GM21786 (cell line): ENCODE data around the gene MB.

Source experiments
- ATAC-seq: cut with Tn5 transposase; IDR thresholded peaks from one replicate; pipeline ENCODE4 v1.9.1; 2021; ENCODE audit not compliant: unreplicated experiment

Gene MB

GRCh38 chr22:35618427-35619223, 1.5 kb upstream of the MB start:
- no peak for ATAC-seq

DNA sequence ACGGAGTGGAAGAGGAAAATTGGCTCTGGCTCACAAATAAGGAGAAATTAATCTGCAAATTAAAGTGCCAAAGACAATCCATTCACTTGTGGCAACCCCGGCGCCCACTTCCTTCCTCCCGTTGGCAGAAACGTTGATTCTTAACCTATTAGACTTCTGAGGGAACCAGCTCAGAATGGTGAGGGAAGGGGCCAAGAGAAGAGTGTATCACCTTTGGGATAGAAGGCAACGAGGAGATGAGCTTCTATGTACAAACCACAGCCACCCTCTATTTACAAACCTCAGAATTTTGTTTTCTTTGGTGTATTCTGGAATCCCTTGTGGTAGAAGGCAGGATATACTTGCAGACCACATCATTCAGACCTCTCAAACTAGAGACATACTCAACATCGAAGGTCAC, 1.1 kb downstream of the MB start:
- no peak for ATAC-seq

- ATAC-seq = no peak
Observed at GRCh38 chr22:35615156-35615555, 2.0 kb downstream of the MB start.

GRCh38 chr22:35614404-35614803, 2.7 kb downstream of the MB start:
- ATAC-seq = no peak

GRCh38 chr22:35612903-35613302, 4.2 kb downstream of the MB start:
- no peak for ATAC-seq

- ATAC-seq = no peak
Observed at GRCh38 chr22:35611891-35612576, 5.1 kb downstream of the MB start.

DNA sequence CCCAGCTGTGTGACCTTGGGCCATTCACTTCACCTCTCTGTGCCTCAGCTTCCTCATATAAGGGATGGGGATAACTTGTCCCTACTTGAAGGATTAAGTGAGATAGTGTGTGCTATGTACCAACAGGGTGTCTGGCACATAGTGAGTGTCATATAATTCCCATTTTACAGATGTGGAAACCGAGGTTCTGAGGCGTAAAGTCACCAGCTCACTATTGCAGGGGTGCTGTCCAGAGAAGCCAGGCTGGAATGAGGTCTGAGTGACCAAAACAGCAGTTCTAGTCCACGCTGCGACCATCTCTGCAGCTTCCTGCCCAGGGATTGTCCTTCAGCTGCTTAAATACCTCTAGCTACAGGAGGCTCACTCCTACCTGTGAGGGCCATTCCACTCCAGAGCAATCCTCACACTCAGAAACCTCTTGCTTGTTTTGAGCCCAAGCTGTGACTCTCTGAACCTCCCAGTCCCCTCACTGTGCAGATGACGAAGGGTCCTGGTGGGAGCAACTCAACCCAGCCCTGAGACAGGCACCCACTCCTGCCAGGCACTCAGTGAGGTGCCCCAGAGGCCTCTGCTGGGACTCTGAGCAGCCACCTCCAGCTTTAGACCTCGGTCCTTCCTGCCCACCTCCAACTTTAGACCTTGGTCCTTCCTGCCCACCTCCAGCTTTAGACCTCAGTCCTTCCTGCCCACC, 5.8 kb downstream of the MB start:
- ATAC-seq = no peak

DNA sequence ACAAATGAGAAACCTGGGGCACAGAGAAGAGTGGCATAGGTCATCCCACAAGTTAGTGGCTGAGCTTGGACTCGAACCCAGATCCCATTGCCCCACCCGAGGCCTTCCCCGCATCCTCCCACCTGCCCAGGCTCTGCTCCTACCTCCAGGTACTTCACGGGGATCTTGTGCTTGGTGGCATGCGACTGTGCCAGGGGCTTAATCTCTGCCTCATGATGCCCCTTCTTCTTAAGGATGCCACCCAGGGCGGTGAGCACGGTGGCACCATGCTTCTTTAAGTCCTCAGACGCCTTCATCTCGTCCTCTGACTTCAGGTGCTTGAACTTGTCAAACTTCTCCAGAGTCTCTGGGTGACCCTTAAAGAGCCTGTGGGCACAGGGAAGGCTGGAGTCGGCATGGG, 6.4 kb downstream of the MB start:
- ATAC-seq = no peak

- no peak for ATAC-seq
Observed at GRCh38 chr22:35609761-35610160, 7.4 kb downstream of the MB start.

DNA sequence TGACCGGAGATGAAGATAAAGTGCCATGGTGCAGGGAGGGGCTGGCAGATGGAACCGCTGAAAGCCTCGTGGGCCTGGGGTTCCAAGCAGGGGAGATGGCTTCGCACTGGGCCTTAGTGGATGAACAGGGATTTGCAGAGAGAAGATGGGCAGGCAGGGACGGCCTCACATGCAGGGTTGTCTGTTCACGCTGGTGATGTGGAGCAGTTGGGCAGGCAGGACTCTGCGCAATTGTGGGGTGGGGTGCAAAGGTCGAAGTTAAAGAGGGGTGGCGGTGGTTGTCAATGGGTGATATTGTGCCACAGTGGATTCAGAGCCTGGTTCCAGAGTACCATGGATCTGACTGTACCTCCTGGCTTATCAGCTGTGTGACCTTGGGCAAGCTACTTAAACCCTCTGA, 7.9 kb downstream of the MB start:
- no peak for ATAC-seq

- ATAC-seq = no peak
Observed at GRCh38 chr22:35608088-35608487, 9.0 kb downstream of the MB start.

- ATAC-seq = no peak
Observed at GRCh38 chr22:35606916-35607315, 10.2 kb downstream of the MB start.

DNA sequence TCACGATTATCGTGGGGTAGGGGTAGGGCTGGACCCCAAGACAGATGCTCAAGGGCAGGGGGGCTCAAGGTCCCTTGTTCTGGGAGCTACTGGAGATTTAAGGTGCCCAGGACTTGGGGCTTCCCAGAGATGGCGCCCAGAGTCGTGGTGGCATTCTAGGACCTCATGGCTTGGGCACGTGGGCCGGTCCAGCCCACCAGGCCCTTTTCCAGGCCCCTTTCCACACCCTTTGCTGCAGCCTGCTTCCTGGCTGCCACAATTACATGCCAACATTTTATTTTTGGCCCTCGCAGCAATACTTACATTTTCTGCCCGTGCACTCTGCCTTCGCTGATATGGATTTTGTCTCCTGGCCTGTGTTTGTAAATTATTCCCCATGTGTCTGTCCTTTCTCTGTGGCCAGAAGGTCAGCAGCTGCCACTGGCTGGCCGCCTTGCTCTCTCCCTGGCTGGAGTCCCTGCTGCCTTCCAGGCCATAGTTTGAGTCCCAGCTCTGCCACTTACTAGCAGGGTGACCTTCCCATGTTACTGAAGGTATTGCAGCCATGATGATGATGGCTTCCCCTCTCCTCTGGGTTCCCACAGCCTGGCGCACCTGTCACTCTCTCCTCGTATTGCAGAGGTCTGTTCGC, 11.2 kb downstream of the MB start:
- ATAC-seq = no peak

GRCh38 chr22:35605369-35605680, 11.8 kb downstream of the MB start:
- no peak for ATAC-seq

DNA sequence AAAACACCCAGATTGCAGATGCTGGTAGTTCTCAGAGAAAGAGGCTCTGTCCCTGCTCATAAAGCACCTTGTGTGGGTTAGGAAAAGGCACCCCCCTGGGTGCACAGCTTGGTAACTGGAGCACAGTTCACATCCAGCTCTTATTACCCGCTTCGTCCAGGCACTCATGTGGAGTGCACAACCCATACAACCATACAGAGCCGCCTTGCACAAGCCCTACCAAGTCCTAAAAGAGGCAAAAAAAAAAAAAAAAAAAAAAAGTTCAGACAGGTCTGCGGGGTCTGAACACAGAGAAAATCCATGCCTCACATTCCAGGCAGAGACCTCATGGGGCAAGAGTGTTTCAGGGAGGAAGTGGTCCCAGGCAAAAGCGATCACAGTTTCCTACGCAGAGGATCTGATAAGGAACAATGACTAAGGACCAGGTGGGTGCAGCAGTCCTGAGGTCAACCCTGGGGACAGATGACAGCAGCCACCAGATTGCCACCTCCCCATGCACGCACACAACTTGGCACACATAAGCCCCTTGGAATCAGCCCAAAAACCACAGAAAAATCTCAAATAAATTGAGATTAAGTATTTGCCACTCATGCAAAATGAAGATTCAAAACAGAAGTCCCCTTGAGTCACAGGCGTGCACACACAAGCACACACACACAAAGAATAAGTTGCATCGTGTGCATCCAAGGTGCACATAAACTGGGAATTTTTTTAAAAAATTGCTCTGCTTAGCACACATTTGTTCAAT, 12.3 kb downstream of the MB start:
- ATAC-seq = no peak

- ATAC-seq = no peak
Observed at GRCh38 chr22:35601743-35602615, 15.2 kb downstream of the MB start.

GRCh38 chr22:35601013-35601580, 16.0 kb downstream of the MB start:
- no peak for ATAC-seq

- no peak for ATAC-seq
Observed at GRCh38 chr22:35600476-35600875, 16.7 kb downstream of the MB start.

- no peak for ATAC-seq
Observed at GRCh38 chr22:35599364-35599763, 17.8 kb downstream of the MB start.

DNA sequence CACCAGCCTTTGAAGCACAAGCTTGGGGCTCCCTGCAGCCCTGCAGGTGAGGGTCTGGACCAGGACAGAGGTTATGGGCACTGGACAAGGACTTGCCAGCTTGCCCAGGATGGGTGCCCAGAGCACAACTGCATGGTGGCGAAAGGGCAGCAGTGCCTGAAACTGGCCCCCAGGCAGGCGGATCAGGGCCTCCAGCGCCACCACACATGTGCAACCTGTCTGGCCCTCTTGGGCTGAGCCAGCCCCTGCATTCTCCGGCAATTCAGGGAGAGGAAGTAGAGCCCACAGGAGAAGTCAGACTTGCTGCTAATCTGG, 18.8 kb downstream of the MB start:
- no peak for ATAC-seq
